Measurements from ENCODE around the gene NUP98.

NUP98 gene

GRCh38 chr11:3797329-3798090, at the start of gene NUP98:
NUP98 (minus strand) TSS chr11:3797554; CDS start chr11:3782117, 15,437 bp downstream.
- DNase-seq: peak; percentile 99

- no peak for DNase-seq
Measured at GRCh38 chr11:3845670-3846069, 48.3 kb upstream of the NUP98 start.

GRCh38 chr11:3845246-3845645, 47.9 kb upstream of the NUP98 start:
- no peak for DNase-seq

- no peak for DNase-seq
Measured at GRCh38 chr11:3843326-3843725, 46.0 kb upstream of the NUP98 start.

- DNase-seq: peak in 1 of 2 donors; percentile 93
Measured at GRCh38 chr11:3841426-3842350, 44.3 kb upstream of the NUP98 start.

GRCh38 chr11:3840870-3841425, 43.6 kb upstream of the NUP98 start, which contains the start of gene RHOG:
RHOG (minus strand) TSS chr11:3840959; CDS start chr11:3828138, 12,821 bp downstream.
- DNase-seq: peak in 1 of 2 donors; percentile 97

- peak; percentile 35 to 40 for DNase-seq
Measured at GRCh38 chr11:3840004-3840869, 42.9 kb upstream of the NUP98 start.

GRCh38 chr11:3838504-3838903, 41.1 kb upstream of the NUP98 start:
- DNase-seq: no peak

- no peak for DNase-seq
Measured at GRCh38 chr11:3837793-3838192, 40.4 kb upstream of the NUP98 start.

GRCh38 chr11:3836903-3837302, 39.5 kb upstream of the NUP98 start:
- DNase-seq: peak; percentile 48 to 50

GRCh38 chr11:3835751-3836150, 38.4 kb upstream of the NUP98 start:
- DNase-seq: no peak

- DNase-seq: no peak
Measured at GRCh38 chr11:3834664-3835461, 37.5 kb upstream of the NUP98 start.

- DNase-seq: no peak
Measured at GRCh38 chr11:3834349-3834663, 37.0 kb upstream of the NUP98 start.

GRCh38 chr11:3833449-3833848, 36.1 kb upstream of the NUP98 start:
- DNase-seq: no peak

GRCh38 chr11:3832816-3833215, 35.5 kb upstream of the NUP98 start:
- DNase-seq: no peak

- DNase-seq: no peak
Measured at GRCh38 chr11:3831378-3832239, 34.3 kb upstream of the NUP98 start.

- DNase-seq: no peak
Measured at GRCh38 chr11:3830730-3831129, 33.4 kb upstream of the NUP98 start.

GRCh38 chr11:3830088-3830487, 32.7 kb upstream of the NUP98 start:
- no peak for DNase-seq

- DNase-seq: no peak
Measured at GRCh38 chr11:3827434-3828186, 30.3 kb upstream of the NUP98 start.

- no peak for DNase-seq
Measured at GRCh38 chr11:3826721-3827120, 29.4 kb upstream of the NUP98 start.
